NCI-H2081 (cell line): ENCODE data around the gene NEDD4L.

Experiments
- DNase-seq, 2 experiments: peaks; one replicate each; lab custom pipeline; 2025; lab: John Stamatoyannopoulos, UW

Gene NEDD4L

GRCh38 chr18:58119819-58120218, 75.8 kb downstream of the NEDD4L start:
- no peak for DNase-seq

DNA sequence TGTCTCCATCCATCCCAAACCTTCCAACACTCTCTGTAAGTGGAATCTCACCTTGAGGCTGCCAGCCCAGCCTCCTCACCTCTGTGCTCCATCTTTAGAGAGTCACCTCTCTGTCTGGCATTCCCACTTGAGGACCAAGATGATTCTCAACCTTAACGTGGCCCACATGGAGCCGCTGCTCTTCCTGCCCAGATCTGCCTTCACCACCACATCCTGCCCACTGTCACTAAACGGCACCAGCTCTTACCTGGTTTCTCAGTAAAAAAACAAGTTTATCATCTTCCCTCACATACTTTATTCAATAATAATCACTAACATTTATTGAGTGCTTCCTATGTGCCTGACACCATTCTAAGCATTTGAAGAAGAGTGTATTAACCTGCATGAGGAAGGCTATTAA, 80.4 kb downstream of the NEDD4L start:
- no peak for DNase-seq

DNA sequence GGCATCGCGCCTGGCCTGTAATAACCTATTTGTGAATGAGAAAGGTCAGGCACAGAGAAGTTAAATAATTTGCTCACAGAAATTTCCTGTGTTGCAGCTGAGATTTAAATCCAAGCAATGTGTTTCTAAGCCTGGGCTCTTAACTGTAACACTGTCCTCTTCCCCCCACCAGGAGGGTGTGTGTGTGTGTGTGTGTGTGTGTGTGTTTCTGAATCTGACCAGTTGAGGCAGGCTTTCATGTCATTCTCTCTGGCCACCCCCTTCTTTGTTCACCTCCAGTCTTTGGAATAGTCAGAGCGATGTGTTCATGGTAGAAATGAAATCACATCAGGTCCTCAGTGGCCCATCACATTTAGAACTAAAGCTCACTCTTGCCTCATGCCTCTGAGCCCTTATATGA, 81.2 kb downstream of the NEDD4L start:
- DNase-seq = no peak

DNA sequence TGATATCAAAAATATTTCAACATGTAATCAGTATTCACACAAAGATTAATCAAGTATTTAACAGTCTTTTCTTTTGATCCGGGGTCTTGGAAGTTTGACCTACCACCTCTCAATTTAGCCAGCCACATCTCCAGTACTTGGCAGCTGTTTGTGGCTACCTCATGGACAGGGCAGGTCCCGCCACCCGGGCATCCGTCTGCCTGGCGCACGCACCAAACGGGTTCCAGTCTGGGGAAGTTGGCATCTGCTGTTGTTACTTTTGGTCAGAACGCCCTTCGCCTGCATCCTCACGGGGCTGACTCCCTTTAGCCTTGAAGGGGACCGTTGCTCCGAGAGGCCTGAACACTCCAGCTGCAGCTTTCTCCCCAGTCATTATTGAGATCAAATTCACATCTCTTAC, 81.7 kb downstream of the NEDD4L start:
- DNase-seq = no peak

DNA sequence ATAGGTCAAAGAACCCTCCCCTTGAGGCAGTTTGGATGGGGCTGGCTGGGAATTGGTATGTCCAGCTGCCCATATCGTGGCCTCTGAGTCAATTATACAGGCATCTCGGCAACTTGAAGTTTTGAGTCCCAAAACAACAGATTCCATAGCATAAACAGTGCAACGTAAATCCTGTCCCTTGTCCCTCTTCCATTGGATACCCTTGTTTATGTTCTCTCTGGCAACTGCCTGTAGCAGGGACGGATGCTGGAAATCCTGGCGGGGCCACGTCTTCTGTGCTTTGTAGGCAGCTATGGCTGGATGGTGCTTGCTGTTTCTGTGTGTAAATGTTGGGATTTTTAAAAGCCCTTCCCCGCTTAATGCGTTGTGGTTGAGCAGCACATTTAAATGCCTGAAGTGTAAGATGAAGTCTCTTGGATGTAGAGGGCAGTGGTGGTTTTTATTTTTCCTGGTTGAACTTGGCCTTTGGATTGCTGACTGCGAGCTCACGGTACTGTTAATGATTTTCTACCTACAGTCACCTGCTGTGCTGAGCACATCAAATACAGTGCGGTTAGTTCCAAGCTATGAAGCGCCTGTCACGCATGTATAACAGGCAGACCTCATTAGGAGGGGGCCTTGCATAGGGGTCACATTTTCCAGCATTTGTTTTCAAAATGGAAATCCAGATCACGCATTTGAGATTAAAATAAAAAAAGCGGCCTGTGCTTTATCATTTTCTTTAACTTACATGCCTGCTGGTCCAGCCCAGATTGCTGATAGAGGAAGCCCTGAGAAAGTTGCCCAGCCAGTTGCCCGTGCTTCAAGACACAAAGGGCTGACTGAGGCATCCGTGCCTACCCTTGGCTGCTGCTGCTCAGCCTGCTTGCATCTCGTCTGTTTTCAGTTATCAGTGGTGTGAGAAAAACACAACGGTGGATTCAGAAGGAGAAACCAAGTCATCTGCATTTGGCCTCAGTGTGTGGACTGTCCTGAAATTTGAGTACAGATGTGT, 84.7 kb downstream of the NEDD4L start:
- DNase-seq = no peak

DNA sequence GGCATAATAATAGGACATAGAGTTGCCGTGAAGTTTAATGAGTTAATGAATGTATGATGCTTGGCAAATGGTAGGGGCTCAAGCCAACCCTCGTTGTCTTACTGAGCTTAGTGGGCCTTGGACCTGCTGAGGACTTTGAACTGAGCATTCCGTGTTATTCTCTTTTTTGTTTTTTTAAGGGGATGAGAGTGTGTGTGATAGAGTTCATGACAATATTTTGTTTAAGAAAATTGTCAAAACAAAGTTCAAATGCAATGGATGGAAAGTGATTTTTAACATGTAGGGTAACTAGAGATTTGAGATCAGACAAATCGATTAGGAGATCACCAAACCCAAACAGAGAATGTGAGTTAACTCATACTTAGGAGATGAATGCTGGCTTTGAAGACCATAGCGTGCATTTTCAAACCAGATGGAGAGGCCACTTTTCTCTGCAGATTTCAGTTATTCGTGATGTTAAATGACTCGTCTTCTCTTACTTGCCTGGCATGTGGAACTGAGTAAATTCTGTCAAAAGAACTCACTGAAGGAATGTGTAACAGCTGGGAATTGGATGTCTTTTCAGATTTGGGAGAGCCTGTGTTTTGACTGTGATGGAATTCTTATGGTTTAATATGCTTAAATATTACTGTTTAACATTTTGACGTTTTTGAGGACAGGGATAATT, 88.7 kb downstream of the NEDD4L start:
- no peak for DNase-seq

DNA sequence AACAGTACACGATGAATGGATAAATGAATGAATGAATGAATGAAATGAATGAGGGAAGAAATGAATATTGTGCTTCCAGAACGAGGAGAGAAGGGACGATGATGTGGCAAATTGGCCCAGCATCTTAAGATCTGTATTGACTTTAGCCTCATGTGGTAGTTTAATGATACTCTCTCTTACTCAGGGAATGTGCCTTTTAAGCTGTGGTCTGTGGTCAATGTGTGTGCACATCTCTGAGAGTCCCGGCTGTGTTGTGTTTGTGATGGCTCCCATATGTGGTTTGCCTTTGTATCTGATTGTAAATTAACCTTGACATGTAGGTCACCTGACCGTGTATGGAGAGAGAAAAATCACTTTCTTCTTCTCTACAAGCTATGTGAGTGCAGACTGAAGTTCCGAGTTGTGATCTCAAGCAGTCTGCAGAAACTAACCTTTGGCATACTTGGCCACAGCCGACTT, 91.2 kb downstream of the NEDD4L start:
- DNase-seq = no peak

- peak; percentile 43 for DNase-seq
Measured at GRCh38 chr18:58135701-58136331, 91.8 kb downstream of the NEDD4L start.

- DNase-seq = no peak
Measured at GRCh38 chr18:58136879-58137278, 92.9 kb downstream of the NEDD4L start.

DNA sequence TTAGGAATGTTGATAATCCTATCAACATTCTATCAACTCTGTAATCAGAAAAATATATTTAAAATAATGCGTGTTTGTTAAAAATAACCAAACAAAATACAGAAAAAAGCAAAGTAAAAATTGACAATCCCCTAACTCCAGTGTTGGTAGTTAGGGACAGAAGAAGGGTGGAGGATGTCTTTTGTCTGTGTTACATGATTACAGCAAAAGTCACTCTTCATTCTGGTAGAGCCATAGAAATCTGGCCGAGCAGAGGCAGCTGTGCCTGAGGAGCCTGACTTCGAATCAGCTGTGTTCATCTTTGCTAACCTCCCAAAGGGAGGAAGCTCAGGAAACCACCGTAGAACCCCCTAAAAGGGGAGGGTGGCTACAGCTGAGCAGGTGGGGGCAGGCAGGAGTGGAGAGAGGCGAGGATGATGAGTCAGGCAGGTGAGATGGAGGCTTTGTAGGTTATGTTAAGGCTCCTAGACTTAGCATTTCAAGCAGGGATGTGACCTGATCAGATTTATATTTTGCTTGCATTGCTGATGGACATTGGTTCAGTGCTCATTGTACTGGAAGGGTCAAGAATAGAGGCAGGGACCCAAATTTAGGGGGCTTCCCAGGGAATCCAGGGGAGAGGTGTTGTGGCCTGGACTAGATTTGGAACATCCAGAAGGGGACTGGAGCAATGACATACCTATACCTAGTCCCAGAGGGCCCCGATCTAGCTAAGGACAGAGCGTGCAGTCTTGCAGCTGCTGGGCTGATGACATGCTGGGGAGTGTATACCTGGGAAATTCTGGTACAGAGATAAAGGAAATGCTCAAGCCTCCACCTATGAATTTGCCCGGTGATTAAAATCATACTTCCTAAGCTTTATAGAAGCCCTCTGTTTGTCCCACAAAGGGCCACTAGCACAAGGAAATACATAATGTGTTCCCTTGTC, 95.7 kb downstream of the NEDD4L start:
- DNase-seq = no peak

DNA sequence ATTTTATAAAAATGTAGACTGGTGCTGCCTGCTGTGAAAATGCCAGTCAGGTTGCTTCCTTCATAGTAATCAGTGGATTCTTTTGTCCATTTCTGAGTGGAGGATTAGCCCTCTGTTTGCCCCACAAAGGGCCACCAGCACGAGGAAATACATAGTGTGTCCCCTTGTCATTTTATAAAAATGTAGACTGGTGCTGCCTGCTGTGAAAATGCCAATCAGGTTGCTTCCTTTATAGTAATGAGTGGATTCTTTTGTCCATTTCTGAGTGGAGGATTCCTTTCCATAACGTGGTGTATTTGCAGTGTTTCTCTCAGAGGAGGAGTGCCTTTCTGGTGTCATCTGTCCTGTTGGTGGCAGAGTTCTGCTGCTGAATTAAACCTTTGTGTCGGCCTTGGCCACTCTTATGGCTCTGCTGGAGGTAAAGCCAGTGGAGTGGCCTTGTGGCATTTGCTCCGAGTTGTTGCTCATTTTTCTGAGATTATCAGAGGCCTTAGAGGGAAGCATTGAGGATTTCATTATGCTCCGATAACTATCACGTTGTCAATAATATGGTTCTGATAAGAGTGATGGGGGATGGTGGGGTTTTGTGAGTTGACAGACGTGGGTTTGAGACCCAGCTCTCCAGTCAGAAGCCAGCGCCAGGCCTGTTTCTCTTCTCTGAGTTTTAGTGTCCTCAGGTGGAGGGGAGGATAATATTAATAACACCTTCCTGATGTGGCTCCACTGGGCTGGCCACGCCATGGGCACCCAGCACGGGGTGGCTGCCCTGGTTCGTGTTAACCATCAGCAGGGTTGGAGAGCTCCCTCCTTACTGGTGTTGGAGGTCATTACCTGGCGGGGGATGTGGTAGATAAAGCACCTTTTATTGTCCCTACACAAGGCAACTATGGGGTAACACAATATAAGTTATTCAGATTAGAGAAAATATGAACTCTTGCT, 96.6 kb downstream of the NEDD4L start:
- DNase-seq = peak in 1 of 2 experiments; percentile 9

DNA sequence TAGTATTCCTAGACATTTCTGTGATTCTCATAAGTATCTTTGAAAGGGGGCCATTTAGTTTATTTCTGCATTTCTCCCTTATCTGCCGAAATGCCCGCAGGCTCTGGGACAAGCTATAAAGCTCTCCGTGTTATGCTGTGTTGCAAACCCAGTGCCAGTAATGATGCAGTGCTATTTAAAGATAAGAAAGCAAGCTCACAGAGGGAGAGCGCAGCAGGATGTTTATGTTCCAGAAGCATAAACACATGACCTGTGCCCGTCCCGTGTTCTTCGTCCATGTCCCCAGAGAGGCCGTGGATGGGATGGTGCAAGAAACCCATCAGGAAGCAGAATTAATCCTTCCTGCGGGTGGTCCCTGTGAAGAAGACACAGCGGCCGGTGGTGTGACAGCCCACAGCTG, 99.4 kb downstream of the NEDD4L start:
- DNase-seq = no peak

GRCh38 chr18:58144106-58144505, 100.1 kb downstream of the NEDD4L start:
- DNase-seq = no peak

DNA sequence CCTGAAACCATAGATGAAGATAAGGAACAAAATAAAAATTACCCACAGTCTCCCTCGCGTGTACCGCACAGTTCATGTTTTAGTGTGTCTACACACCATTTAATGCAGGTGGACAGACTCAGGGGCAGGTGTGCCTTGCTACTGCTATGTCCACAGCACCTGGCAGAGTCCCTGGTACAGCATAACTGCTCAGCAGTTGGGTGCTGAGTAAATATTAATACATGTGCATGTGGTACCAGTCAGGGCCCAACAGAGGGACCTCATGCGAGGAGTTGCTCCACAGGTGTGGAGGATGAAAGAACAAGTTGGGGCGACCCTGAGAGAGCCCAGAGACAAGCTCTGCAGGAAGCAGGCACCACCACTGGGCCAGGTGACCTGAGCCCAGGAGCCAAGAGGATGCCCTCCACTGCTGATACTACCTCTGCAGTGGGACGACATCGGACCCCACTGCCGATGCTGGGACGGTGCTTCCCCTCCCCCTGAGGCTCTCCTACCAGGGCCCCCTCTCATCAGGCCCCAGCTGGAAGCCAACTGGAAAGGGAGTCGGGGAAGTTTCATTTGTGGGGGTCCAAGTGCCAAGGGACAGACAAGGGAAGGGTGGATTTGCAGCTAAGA, 100.8 kb downstream of the NEDD4L start:
- DNase-seq = peak in 1 of 2 experiments; percentile 65

DNA sequence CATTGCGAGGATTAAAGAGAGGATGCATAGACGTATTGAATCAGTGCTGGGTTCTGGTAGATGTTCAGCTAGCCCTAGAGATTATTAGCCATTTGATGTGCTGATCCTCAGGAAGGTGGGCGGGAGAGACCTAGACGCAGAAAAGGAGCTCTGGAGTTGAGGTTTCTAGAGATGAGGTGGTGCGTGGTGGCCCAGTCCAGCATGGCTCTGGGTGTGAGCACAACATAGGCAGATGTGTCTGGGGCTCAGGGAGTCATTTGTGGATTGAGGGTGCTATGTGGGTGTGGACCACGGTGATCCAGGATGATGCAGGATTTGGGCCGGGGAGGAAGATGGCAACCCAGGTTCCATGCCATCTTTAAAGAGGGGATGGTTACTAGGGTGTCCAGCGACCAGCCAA, 102.1 kb downstream of the NEDD4L start:
- DNase-seq = no peak

- no peak for DNase-seq
Measured at GRCh38 chr18:58148954-58149471, 105.0 kb downstream of the NEDD4L start.

- DNase-seq = no peak
Measured at GRCh38 chr18:58150772-58151171, 106.7 kb downstream of the NEDD4L start.

DNA sequence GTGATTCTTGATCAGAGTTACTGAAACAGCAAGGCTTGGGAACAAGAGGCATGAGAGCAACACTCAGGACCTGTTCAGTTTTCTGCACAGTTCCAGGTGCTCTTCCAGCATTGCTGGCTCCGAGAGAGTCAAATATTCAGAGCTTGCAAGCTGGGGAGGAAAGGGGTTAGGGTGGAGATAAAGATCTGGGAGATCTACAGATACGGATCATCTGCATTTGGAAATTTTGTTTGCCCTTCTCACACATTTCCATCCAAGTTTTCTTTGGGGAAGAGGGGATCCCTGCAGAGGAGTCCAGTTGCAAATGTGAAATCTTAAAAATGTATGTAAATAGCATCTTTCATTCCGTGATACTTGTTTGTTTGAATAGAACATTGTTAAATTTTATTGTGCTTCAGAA, 108.2 kb downstream of the NEDD4L start:
- DNase-seq = no peak

GRCh38 chr18:58152891-58153290, 108.9 kb downstream of the NEDD4L start:
- no peak for DNase-seq

GRCh38 chr18:58156516-58156915, 112.5 kb downstream of the NEDD4L start:
- no peak for DNase-seq
